Measurements from ENCODE around the gene PARN. TPM values are rescaled to one million over a fixed set of nuclear protein-coding genes. Genes with fewer than 3 reads are reported as not detected.

The PARN gene
- total RNA-seq, 1 experiment from 2014 or later = 30.7 TPM

GRCh38 chr16:14531101-14531500, 99.0 kb downstream of the PARN start:
- BruUV-seq (replicated peaks) = no TSS peak
- H3K4me1 Mint-ChIP-seq (ENCODE audit: low read depth, unreplicated experiment) = peaks cover 6% of the 10 kb centered on the region
- no peak for DNase-seq
- no peaks in the 10 kb centered on the region for H3K4me1 ChIP-seq
- H3K36me3 ChIP-seq (ENCODE audit: control insufficient read depth, insufficient read depth, low read length) = peaks cover 2% of the 10 kb centered on the region; the same call in 1 of the 2 replicates
- no peak overlapping the region for H3K27ac Mint-ChIP-seq (ENCODE audit: unreplicated experiment)
- no peak overlapping the region for H3K4me3 Mint-ChIP-seq (ENCODE audit: unreplicated experiment)
- intact Hi-C loops (cut with micrococcal nuclease; ENCODE audit: unreplicated experiment) = no loop called here
- TF ChIP-seq CTCF (IDR thresholded peaks at IDR 0.05; ENCODE audit: insufficient read depth in 1 of 2, low read depth in 1 of 2, low read length in 1 of 2, severe bottlenecking in 1 of 2, unreplicated experiment in 1 of 2) = no peak
- peaks cover 10% of the 10 kb centered on the region for H3K9me3 Mint-ChIP-seq (ENCODE audit: unreplicated experiment)
- no peaks in the 10 kb centered on the region for H3K27me3 ChIP-seq (replicated peaks; ENCODE audit: control insufficient read depth, insufficient read depth, low read length)
- ChIA-PET CTCF (interaction anchor here (0.7 kb wide), 2 partner anchors 9 to 20 kb away, joined by 3 to 5 read pairs; no protein-coding TSS in a partner anchor), POLR2A (no interaction called here)
- no peaks in the 10 kb centered on the region for H3K36me3 Mint-ChIP-seq (ENCODE audit: insufficient read depth, unreplicated experiment)
- no peaks in the 10 kb centered on the region for H3K27me3 Mint-ChIP-seq (ENCODE audit: insufficient read depth, unreplicated experiment)
- H3K4me3 ChIP-seq (ENCODE audit: low read depth, low read length) = no peak overlapping the region
- no peaks in the 10 kb centered on the region for H3K9me3 ChIP-seq

- POLR2A ChIA-PET = no interaction called here
Measured at GRCh38 chr16:14530046-14530445, 100.0 kb downstream of the PARN start.

GRCh38 chr16:14529010-14529669, 100.9 kb downstream of the PARN start:
- Histone ChIP-seq H3K4me1 (no peaks in the 10 kb centered on the region), H3K4me3 (ENCODE audit: low read depth, low read length) (no peak overlapping the region), H3K9me3 (no peaks in the 10 kb centered on the region), H3K27me3 (replicated peaks; ENCODE audit: control insufficient read depth, insufficient read depth, low read length) (no peaks in the 10 kb centered on the region), H3K36me3 (ENCODE audit: control insufficient read depth, insufficient read depth, low read length) (peaks cover 2% of the 10 kb centered on the region; the same call in 1 of the 2 replicates)
- peak; percentile 68 to 79 for TF ChIP-seq CTCF (IDR thresholded peaks at IDR 0.05; ENCODE audit: insufficient read depth in 1 of 2, low read depth in 1 of 2, low read length in 1 of 2, severe bottlenecking in 1 of 2, unreplicated experiment in 1 of 2)
- no TSS peak for BruUV-seq (replicated peaks)
- H3K4me1 Mint-ChIP-seq (ENCODE audit: low read depth, unreplicated experiment) = peaks cover 6% of the 10 kb centered on the region
- no peaks in the 10 kb centered on the region for H3K36me3 Mint-ChIP-seq (ENCODE audit: insufficient read depth, unreplicated experiment)
- H3K9me3 Mint-ChIP-seq (ENCODE audit: unreplicated experiment) = peaks cover 10% of the 10 kb centered on the region
- intact Hi-C loops (cut with micrococcal nuclease; ENCODE audit: unreplicated experiment) = loop anchor here (1.0 to 10.0 kb wide), 4 partner anchors 64 to 280 kb away; no protein-coding TSS in a partner anchor
- ChIA-PET CTCF (no interaction called here), POLR2A (no interaction called here)
- peak overlapping the region; percentile 32 for H3K4me3 Mint-ChIP-seq (ENCODE audit: unreplicated experiment)
- H3K27me3 Mint-ChIP-seq (ENCODE audit: insufficient read depth, unreplicated experiment) = no peaks in the 10 kb centered on the region
- peak; percentile 67 to 76 for DNase-seq
- H3K27ac Mint-ChIP-seq (ENCODE audit: unreplicated experiment) = no peak overlapping the region

More at GRCh38 chr16:14530046-14530445, 100.0 kb downstream of the PARN start:
- no peak for DNase-seq
- no peak for TF ChIP-seq CTCF (IDR thresholded peaks at IDR 0.05; ENCODE audit: insufficient read depth in 1 of 2, low read depth in 1 of 2, low read length in 1 of 2, severe bottlenecking in 1 of 2, unreplicated experiment in 1 of 2)
- Mint-ChIP-seq H3K4me1 (ENCODE audit: low read depth, unreplicated experiment) (peaks cover 6% of the 10 kb centered on the region), H3K27me3 (ENCODE audit: insufficient read depth, unreplicated experiment) (no peaks in the 10 kb centered on the region), H3K9me3 (ENCODE audit: unreplicated experiment) (peaks cover 10% of the 10 kb centered on the region), H3K36me3 (ENCODE audit: insufficient read depth, unreplicated experiment) (no peaks in the 10 kb centered on the region), H3K27ac (ENCODE audit: unreplicated experiment) (no peak overlapping the region), H3K4me3 (ENCODE audit: unreplicated experiment) (no peak overlapping the region)
- H3K27me3 ChIP-seq (replicated peaks; ENCODE audit: control insufficient read depth, insufficient read depth, low read length) = no peaks in the 10 kb centered on the region
- peaks cover 2% of the 10 kb centered on the region; the same call in 1 of the 2 replicates for H3K36me3 ChIP-seq (ENCODE audit: control insufficient read depth, insufficient read depth, low read length)
- intact Hi-C loops (cut with micrococcal nuclease; ENCODE audit: unreplicated experiment) = no loop called here
- CTCF ChIA-PET = no interaction called here
- no peaks in the 10 kb centered on the region for H3K9me3 ChIP-seq
- no TSS peak for BruUV-seq (replicated peaks)
- H3K4me3 ChIP-seq (ENCODE audit: low read depth, low read length) = no peak overlapping the region
- no peaks in the 10 kb centered on the region for H3K4me1 ChIP-seq

Data from Caco-2 (cell line).